Stomach smooth muscle (tissue), 2 donors: Measurements from ENCODE around the gene SLC45A1.

ENCODE experiments used
- H3K27ac ChIP-seq: one replicate; pipeline ENCODE4 v1.7.0; 2013; ENCODE audit warnings: mild to moderate bottlenecking, low read length, inconsistent platforms
- H3K27me3 ChIP-seq, 2 donors: one replicate each; pipeline ENCODE4 v1.7.0; 2013; ENCODE audit warnings: low read length in 2 of 2; ENCODE audit not compliant: insufficient read depth in 2 of 2, control insufficient read depth in 1 of 2
- H3K36me3 ChIP-seq, 2 donors: one replicate each; pipeline ENCODE4 v1.7.0; 2013; ENCODE audit warnings: low read length in 2 of 2; ENCODE audit not compliant: control insufficient read depth in 2 of 2, insufficient read depth in 2 of 2
- H3K4me1 ChIP-seq: one replicate; pipeline ENCODE4 v1.7.0; 2013; ENCODE audit warnings: low read length; ENCODE audit not compliant: control insufficient read depth, insufficient read depth
- H3K4me3 ChIP-seq, 2 donors: one replicate each; pipeline ENCODE4 v1.7.0; 2013; ENCODE audit warnings: low read length in 2 of 2
- H3K9ac ChIP-seq, 2 donors: one replicate each; pipeline ENCODE4 v1.7.0; 2013; ENCODE audit warnings: low read length in 2 of 2, mild to moderate bottlenecking in 1 of 2
- H3K9me3 ChIP-seq, 2 donors: one replicate each; pipeline ENCODE4 v1.7.0; 2013; ENCODE audit warnings: low read length in 2 of 2; ENCODE audit not compliant: control insufficient read depth in 2 of 2
- donor health status: healthy.
- donor health status: Pancreatic carcinoma.

The SLC45A1 gene

DNA sequence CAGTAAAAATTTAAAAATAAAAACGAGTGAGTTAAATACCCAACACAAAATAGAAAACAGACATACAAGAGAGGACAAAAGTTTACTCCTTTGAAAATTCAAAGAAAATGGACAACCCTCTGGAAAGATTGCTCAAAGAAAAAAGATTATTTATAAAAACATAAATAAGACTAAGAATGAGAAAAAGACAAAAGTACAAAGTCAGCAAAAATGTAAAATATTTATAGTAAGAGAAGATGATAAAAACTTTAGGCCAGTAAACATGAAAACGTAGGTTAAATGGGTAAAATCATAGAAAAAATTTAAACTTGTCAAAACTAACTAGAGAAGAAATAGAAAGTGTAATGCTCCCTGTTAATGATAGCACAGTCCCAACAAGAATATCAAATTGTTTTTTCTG lies 31.9 kb upstream of the SLC45A1 start:
- H3K36me3 ChIP-seq: no peaks in the 10 kb centered on the region
- H3K27me3 ChIP-seq: no peaks in the 10 kb centered on the region
- H3K9me3 ChIP-seq: no peaks in the 10 kb centered on the region
- H3K4me1 ChIP-seq: no peaks in the 10 kb centered on the region
- H3K27ac ChIP-seq: no peak overlapping the region
- H3K9ac ChIP-seq: no peak overlapping the region
- H3K4me3 ChIP-seq: no peak overlapping the region

DNA sequence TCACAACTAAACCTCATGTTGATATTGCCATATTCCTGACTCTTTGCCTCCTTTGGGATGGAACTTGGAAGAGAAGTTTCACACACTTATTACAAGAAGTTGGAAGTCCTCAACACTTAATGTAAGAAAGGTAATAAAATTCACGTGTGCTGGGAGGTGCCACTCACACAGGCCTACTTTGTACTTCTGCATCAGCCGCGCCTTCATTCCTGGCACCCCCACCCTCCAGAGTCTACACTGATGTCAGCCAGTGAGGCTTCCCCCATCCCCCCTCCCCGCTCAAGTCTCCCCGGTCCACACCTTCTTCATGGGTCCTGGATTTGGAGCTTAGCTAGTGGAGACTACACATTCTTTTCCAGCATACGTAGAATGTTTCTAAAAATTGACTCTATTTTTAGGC lies 24.8 kb upstream of the SLC45A1 start:
- H3K27ac ChIP-seq: no peak overlapping the region
- no peak overlapping the region for H3K9ac ChIP-seq
- H3K4me1 ChIP-seq: peaks cover 4% of the 10 kb centered on the region
- no peaks in the 10 kb centered on the region for H3K9me3 ChIP-seq
- H3K36me3 ChIP-seq: no peaks in the 10 kb centered on the region
- no peak overlapping the region for H3K4me3 ChIP-seq
- no peaks in the 10 kb centered on the region for H3K27me3 ChIP-seq

DNA sequence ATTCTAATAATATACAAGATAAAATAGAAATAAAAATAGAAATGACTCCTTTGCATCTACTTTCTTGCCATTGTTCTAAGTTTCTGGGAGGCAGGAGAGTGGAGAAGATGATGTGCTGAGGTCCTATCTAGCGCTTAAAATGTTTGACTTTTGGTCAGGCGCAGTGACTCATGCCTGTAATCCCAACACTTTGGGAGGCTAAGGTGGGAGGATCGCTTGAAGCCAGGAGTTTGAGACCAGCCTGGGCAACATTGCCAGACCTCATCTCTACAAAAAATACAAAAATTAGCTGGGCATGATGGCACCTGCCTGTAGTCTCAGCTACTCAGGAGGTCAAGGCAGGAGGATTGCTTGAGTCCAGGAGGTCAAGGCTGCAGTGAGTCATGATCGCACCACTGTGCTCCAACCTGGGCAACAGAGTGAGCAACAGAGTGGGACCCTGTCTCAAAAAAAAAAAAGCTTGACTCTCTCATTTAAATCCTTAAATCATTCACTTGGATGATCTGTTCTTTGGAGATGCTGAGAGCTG lies 24.2 kb upstream of the SLC45A1 start:
- Histone ChIP-seq H3K4me3 (peak overlapping the region in 1 of 2 donors; percentile 57), H3K27ac (no peak overlapping the region), H3K4me1 (peaks cover 4% of the 10 kb centered on the region), H3K36me3 (no peaks in the 10 kb centered on the region), H3K9ac (no peak overlapping the region), H3K27me3 (no peaks in the 10 kb centered on the region), H3K9me3 (no peaks in the 10 kb centered on the region)

DNA sequence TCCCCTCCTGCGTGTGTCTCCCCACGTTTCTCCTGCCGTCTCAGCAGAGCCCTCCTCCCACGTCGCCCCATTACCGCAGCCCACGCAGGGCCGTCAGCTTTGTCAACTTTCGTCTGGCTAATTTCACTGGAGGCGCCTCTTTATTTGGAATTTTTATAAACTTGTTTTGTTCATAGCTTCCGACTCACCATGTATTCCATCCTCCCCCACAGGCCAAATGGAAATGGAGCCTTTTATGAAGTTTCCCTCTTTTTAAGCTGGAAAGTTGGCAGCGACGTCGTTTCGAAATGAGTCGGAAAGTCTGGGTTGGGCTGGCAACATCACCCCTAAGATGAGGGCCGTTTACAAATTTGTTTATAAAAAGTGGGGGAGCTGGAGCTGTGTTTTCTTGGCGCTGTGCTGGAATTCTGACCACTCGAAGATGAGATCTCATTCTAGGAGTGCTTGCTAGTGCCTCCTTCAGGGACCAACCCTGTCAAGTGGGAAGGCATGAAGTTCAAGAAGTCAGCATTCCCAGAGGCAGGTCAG lies 23.7 kb upstream of the SLC45A1 start:
- Histone ChIP-seq H3K9me3 (no peaks in the 10 kb centered on the region), H3K4me1 (peaks cover 4% of the 10 kb centered on the region), H3K36me3 (no peaks in the 10 kb centered on the region), H3K27ac (peak overlapping the region; percentile 6), H3K4me3 (peak overlapping the region; percentile 6 to 57), H3K27me3 (no peaks in the 10 kb centered on the region), H3K9ac (no peak overlapping the region)

DNA sequence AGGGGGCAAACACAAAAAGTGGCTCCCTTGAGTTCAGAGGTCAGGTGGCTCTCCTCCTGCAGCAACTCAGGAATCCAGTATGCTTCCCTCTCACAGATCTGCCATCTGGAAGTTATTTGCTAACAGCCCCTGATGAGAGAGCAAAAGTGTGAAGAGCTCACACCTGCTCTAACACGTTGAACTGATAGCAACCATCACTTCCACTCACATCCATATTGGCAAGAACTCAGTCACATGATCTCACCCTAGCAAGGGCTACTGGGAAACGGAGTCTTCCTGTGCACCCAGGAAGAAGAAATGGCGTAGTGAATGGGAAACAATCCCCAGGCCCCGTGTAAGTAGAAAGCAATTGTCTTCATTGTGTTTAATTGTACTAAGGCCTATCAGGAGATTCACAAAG lies 20.7 kb upstream of the SLC45A1 start:
- peaks cover 7% of the 10 kb centered on the region for H3K4me1 ChIP-seq
- H3K9ac ChIP-seq: no peak overlapping the region
- no peak overlapping the region for H3K27ac ChIP-seq
- no peak overlapping the region for H3K4me3 ChIP-seq
- H3K9me3 ChIP-seq: no peaks in the 10 kb centered on the region
- no peaks in the 10 kb centered on the region for H3K27me3 ChIP-seq
- no peaks in the 10 kb centered on the region for H3K36me3 ChIP-seq

DNA sequence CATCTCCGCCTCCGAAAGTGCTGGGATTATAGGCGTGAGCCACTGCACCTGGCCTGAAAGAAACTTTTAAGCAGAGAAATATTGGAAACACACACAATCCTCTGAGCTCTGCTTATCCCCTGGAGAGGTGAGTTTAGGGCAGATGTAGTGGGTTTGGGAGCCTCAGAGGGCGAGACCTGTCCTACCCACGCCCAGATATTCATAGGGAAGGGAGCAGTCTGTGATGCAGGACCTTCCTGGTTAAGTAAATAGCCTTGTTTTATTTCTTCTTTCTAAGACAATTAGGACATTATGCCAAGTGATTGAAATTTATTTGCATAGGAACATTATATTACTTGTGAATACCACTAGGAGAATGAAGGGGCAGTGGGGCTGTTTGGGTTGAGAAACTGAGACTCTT lies 18.0 kb upstream of the SLC45A1 start:
- Histone ChIP-seq H3K9ac (no peak overlapping the region), H3K36me3 (no peaks in the 10 kb centered on the region), H3K9me3 (no peaks in the 10 kb centered on the region), H3K27me3 (no peaks in the 10 kb centered on the region), H3K4me1 (peaks cover 7% of the 10 kb centered on the region), H3K4me3 (no peak overlapping the region), H3K27ac (no peak overlapping the region)

DNA sequence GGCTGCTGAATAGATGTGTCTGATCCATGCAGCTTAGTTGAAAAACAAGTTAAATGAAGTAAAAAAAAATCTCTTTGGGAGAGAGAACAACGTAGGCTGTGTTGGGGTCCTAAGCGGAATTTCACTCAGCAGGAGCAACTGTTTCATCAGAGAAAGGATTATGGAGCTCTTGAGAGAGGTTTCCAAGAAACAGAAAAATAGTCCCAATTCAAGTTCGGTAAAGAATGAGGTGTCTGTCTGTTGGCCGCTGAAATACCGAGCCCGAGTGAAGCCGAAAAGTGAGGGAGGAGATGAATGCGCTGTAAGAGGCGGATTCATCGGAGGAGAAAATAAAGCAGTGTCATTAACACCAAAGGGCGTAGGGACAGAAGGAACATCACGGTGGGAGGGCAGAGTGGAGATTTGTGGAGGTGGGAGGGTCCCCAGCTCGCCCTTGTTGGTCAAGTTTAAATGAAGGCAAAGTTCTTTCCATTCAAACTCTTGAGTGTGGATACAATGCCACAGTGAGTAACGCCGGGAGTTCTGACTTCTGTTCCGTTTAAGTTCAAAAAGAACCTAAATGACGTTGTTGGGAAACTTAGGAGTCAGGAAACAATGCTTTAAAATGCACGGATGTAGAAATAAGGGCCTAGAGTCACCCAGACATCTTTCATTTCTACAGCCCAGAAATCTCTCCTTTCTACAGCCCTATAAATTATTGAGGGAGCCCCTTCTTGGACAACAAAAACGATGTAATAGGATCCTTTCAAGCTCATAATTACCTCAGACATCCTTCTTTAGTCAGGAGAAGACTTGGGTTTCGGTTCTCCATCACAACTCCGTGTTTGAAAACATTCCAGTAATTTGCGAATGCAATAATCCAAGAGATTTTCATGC lies 15.6 kb upstream of the SLC45A1 start:
- no peaks in the 10 kb centered on the region for H3K27me3 ChIP-seq
- H3K36me3 ChIP-seq: no peaks in the 10 kb centered on the region
- H3K27ac ChIP-seq: no peak overlapping the region

DNA sequence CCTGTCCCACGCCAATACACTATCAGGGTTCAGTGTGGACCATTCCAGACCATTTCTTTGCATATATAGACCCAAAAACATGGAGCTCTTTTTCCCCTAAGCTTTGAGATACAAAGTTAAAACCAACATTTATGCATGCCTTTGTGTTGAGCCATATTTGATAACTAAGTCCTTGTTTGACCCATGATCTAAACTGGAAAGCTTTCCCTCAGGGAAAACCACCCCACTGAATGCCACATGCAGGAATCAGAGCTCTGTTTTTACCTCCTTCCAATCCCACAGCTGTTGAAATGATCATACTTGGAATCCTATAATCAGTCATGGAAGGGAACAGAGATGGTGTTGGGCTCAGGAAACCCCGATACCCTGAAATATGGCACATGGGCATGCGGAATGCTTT lies 14.8 kb upstream of the SLC45A1 start:
- Histone ChIP-seq H3K27ac (no peak overlapping the region), H3K9me3 (no peaks in the 10 kb centered on the region), H3K9ac (no peak overlapping the region)

More for the DNA sequence above, 15.6 kb upstream of the SLC45A1 start:
- Histone ChIP-seq H3K9ac (no peak overlapping the region), H3K4me1 (peaks cover 7% of the 10 kb centered on the region), H3K9me3 (no peaks in the 10 kb centered on the region), H3K4me3 (no peak overlapping the region)

DNA sequence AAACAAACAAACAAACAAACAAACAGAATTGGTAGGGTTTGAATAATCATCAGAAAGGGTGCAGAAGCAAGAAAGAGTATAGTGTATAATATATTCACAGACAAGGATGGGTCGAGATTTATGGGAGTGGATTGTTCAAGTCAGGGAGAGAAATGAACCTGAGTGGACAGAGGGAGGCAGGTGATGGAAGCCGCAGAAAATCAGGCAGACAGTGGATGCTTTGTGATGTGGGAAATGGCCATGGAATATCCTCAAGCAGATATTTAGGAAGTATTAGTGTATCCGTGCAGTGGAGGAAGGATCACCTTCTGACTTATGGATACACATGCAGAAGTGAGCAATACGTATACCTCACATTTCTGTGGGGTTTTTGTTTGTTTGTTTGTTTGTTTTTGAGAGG lies 14.0 kb upstream of the SLC45A1 start:
- H3K9ac ChIP-seq: no peak overlapping the region
- H3K27me3 ChIP-seq: no peaks in the 10 kb centered on the region
- H3K4me3 ChIP-seq: no peak overlapping the region
- H3K27ac ChIP-seq: no peak overlapping the region
- H3K4me1 ChIP-seq: peaks cover 7% of the 10 kb centered on the region
- no peaks in the 10 kb centered on the region for H3K9me3 ChIP-seq
- H3K36me3 ChIP-seq: no peaks in the 10 kb centered on the region

More for the DNA sequence above, 14.8 kb upstream of the SLC45A1 start:
- H3K27me3 ChIP-seq: no peaks in the 10 kb centered on the region
- no peaks in the 10 kb centered on the region for H3K36me3 ChIP-seq
- H3K4me1 ChIP-seq: peaks cover 7% of the 10 kb centered on the region
- no peak overlapping the region for H3K4me3 ChIP-seq

DNA sequence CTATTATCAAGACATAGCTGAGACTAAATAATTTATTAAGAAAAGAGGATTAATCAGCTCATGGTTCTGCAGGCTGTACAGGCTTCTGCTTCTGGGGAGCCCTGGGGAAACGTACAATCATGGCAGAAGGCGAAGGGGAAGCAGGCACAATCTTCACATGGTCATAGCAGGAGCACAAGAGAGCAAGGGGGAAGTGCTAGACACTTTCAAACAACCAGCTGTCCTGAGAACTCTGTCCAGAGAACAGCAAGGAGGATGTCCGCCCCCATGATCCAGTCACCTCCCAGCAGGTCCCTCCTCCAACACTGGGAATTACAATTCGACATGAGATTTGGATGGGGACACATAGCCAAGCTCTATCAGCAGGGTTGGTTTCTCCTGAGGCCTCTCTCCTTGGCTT lies 10.3 kb upstream of the SLC45A1 start:
- Histone ChIP-seq H3K27ac (no peak overlapping the region), H3K4me1 (peaks cover 10% of the 10 kb centered on the region)

More for the DNA sequence above, 10.3 kb upstream of the SLC45A1 start:
- H3K27me3 ChIP-seq: no peaks in the 10 kb centered on the region
- no peaks in the 10 kb centered on the region for H3K36me3 ChIP-seq
- H3K9me3 ChIP-seq: peaks cover 4 to 5% of the 10 kb centered on the region in 2 donors
- no peak overlapping the region for H3K4me3 ChIP-seq
- no peak overlapping the region for H3K9ac ChIP-seq
